Chondrocyte (in vitro differentiated cells): ENCODE measurements around the gene MYCBPAP. TPM values are rescaled to one million over a fixed set of nuclear protein-coding genes. Genes with fewer than 3 reads are reported as not detected.

ENCODE experiments used
- DNase-seq: peaks from one replicate; pipeline ENCODE4 v3.0.0; 2021; ENCODE audit warnings: mixed read lengths, low spot score
- H3K27ac Mint-ChIP-seq: one replicate; pipeline ENCODE4 v1.8.0; 2021; ENCODE audit warnings: mild to moderate bottlenecking, moderate library complexity, mixed read lengths; ENCODE audit not compliant: unreplicated experiment
- H3K27me3 Mint-ChIP-seq: 2 replicates; pipeline ENCODE4 v1.8.0; 2021; ENCODE audit warnings: low read depth, mixed read lengths
- H3K36me3 Mint-ChIP-seq: 2 replicates; pipeline ENCODE4 v1.8.0; 2021; ENCODE audit warnings: low read depth, mixed read lengths
- H3K4me1 Mint-ChIP-seq: 2 replicates; pipeline ENCODE4 v1.8.0; 2021; ENCODE audit warnings: low read depth, mild to moderate bottlenecking, mixed read lengths
- H3K4me3 Mint-ChIP-seq: one replicate; pipeline ENCODE4 v1.8.0; 2021; ENCODE audit warnings: mild to moderate bottlenecking, moderate library complexity, mixed read lengths; ENCODE audit not compliant: unreplicated experiment
- H3K9me3 Mint-ChIP-seq: 2 replicates; pipeline ENCODE4 v1.8.0; 2021; ENCODE audit warnings: low read depth, mixed read lengths
- total RNA-seq: library from RNA; stranded (reverse); gene quantifications from 3 replicates; pipeline ENCODE4 v1.2.1, GENCODE V29; 2021
- TF ChIP-seq, protein P1 (sequence below): fragments of 200-600 bp; sonication (generic); IDR thresholded peaks from 2 replicates; pipeline ENCODE4 v1.5.0; 2021; ENCODE audit warnings: antibody characterized with exemption, mild to moderate bottlenecking, moderate library complexity

The MYCBPAP gene
- total RNA-seq, 1 donor from 2014 or later: 0.99 TPM

DNA sequence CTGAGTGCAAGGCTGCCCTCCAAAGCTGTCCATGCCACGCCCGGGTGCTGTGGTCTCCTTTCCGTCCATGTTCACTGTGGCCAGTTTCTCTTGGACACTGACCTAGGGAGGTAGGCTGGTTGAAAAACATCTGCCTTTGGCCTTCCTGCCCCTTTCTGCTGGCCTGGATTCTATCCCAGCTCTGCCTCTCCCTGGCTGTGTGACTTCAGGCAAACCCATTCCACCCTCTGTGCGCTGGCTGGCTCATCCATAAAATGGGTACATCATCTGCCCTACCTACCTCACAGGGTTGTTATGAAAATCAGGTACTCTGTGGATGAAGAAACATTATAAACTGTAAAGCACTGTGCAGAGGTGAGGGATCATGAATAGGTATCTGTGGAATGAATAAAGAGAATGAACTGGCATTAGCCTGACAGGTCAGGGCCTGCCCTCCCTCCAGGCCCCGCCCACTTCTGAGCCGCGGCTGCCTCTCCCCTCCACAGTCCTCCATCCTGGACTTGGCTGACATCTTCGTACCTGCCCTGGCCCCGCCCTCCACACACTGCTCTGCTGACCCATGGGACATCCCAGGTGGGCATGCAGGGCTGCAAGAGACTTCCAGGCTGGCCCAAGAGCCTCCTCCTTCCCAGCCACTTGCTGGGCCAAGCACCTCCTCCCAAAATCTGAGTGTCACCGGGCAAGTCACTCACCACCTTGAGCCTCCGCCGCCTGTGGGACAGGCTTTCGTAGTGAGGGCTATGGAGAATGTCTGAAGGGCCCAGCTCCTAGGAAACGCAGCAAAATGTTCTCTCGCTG is 31.7 kb downstream of the MYCBPAP start:
- DNase-seq: no peak
- Mint-ChIP-seq H3K27ac (no peak overlapping the region), H3K36me3 (no peaks in the 10 kb centered on the region), H3K4me3 (no peak overlapping the region), H3K9me3 (no peaks in the 10 kb centered on the region), H3K27me3 (no peaks in the 10 kb centered on the region), H3K4me1 (peaks cover 14% of the 10 kb centered on the region)
- TF ChIP-seq, protein P1, sequence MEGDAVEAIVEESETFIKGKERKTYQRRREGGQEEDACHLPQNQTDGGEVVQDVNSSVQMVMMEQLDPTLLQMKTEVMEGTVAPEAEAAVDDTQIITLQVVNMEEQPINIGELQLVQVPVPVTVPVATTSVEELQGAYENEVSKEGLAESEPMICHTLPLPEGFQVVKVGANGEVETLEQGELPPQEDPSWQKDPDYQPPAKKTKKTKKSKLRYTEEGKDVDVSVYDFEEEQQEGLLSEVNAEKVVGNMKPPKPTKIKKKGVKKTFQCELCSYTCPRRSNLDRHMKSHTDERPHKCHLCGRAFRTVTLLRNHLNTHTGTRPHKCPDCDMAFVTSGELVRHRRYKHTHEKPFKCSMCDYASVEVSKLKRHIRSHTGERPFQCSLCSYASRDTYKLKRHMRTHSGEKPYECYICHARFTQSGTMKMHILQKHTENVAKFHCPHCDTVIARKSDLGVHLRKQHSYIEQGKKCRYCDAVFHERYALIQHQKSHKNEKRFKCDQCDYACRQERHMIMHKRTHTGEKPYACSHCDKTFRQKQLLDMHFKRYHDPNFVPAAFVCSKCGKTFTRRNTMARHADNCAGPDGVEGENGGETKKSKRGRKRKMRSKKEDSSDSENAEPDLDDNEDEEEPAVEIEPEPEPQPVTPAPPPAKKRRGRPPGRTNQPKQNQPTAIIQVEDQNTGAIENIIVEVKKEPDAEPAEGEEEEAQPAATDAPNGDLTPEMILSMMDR: no peak

DNA sequence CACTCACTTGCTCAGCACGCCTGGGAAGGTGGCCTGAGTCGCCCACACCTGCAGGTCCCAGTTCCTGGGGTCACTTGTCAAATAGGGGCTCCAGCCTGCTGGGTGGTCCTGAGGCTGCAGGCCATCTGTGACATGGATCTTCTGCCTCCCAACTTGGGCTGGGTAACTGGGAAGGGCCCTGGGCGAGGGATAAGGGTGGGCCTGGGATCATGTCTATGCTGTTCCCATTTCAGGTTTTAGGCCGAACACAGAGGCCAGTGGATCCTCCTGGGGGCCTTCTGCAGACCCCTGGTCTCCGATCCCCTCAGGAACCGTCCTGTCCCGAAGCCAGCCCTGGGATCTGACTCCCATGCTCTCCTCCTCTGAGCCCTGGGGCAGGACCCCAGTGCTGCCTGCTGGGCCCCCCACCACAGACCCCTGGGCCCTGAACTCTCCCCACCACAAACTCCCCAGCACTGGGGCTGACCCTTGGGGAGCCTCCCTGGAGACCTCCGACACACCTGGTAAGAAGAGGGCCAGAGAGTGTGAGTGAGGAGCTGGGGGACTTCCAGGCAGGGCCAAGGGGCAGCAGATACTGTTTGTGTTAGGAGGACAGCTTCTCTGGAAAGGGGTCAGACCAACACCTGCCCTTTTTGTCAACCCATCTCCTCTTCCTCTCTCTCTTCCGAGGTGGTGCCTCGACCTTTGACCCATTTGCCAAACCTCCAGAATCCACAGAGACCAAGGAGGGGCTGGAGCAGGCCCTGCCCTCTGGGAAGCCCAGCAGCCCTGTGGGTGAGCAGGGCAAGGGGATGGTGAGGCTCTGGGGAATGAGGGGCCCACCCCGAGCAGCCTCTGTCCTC is 32.5 kb downstream of the MYCBPAP start:
- TF ChIP-seq, protein P1: no peak
- Mint-ChIP-seq H3K27ac (no peak overlapping the region), H3K4me1 (peaks cover 14% of the 10 kb centered on the region), H3K36me3 (no peaks in the 10 kb centered on the region), H3K9me3 (no peaks in the 10 kb centered on the region), H3K4me3 (no peak overlapping the region), H3K27me3 (peaks cover 2% of the 10 kb centered on the region)
- DNase-seq: no peak

DNA sequence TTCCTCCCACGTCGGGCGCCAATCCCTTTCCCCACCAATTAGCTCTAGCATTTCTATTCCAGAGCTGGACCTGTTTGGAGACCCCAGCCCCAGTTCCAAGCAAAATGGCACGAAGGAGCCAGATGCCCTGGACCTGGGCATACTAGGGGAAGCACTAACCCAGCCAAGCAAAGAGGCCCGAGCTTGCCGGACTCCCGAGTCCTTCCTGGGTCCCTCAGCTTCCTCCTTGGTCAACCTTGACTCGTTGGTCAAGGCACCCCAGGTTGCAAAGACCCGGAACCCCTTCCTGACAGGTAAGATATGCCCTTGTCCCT is 33.1 kb downstream of the MYCBPAP start:
- Mint-ChIP-seq H3K27ac (no peak overlapping the region), H3K27me3 (peaks cover 2% of the 10 kb centered on the region), H3K4me3 (peak overlapping the region; percentile 79), H3K9me3 (no peaks in the 10 kb centered on the region), H3K36me3 (no peaks in the 10 kb centered on the region), H3K4me1 (peaks cover 14% of the 10 kb centered on the region)
- DNase-seq: no peak
- TF ChIP-seq, protein P1: no peak

DNA sequence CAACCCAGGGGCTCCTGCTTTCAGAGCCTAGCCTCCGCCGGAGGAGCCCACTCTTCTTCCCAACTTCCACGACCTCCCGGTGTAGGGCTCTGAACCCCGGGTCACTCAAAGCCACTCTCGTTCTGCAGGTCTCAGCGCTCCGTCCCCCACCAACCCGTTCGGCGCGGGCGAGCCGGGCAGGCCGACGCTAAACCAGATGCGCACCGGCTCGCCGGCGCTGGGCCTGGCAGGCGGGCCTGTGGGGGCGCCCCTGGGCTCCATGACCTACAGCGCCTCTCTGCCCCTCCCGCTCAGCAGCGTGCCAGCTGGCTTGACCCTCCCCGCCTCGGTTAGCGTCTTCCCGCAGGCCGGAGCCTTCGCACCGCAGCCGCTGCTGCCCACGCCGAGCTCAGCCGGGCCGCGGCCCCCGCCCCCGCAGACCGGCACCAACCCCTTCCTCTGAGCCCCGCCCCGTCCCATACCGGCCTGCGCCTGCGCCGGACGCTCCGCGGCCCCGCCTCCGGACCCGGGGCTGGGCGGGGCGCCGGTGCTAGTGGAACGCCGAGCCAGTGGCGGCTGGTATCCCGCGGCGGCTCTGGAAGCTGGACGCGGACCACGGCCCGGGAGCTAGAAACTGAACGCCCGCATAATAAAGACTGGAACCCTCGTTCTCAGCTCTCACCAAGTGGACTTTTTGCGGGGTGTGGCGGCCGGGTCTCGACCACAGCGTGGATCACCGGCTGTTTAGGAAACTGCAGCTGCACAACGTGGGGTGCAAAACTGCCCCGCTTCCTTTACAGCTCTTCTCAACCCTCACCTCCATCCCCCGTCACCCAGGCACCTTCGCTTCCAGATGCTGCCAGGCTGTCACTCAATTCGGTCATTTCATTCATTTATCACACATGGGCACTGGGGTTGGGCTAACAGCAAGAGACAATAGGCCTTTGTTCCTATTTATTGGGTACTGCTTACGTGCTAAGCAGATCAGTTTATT is 33.8 kb downstream of the MYCBPAP start:
- peak overlapping the region; percentile 79 for H3K4me3 Mint-ChIP-seq
- H3K27me3 Mint-ChIP-seq: peaks cover 2% of the 10 kb centered on the region
- no peaks in the 10 kb centered on the region for H3K36me3 Mint-ChIP-seq
- TF ChIP-seq, protein P1: peak; percentile 69
- peaks cover 16% of the 10 kb centered on the region for H3K4me1 Mint-ChIP-seq
- no peaks in the 10 kb centered on the region for H3K9me3 Mint-ChIP-seq
- peak overlapping the region; percentile 28 for H3K27ac Mint-ChIP-seq
- no peak for DNase-seq
